ENCODE results near the gene CTU2. TPM values are rescaled to one million over a fixed set of nuclear protein-coding genes. Genes with fewer than 3 reads are reported as not detected.

Gene CTU2
- total RNA-seq, 1 donor from 2014 or later, result 20.6 TPM

- TF ChIP-seq CTCF (IDR thresholded peaks at IDR 0.05), result no peak
- Mint-ChIP-seq H3K9me3 (ENCODE audit: unreplicated experiment) (no peaks in the 10 kb centered on the region), H3K4me1 (ENCODE audit: unreplicated experiment) (peaks cover 16% of the 10 kb centered on the region), H3K27ac (ENCODE audit: unreplicated experiment) (no peak overlapping the region), H3K4me3 (ENCODE audit: unreplicated experiment) (peak overlapping the region; percentile 5), H3K27me3 (ENCODE audit: unreplicated experiment) (no peaks in the 10 kb centered on the region), H3K36me3 (ENCODE audit: unreplicated experiment) (no peaks in the 10 kb centered on the region)
- DNase-seq (ENCODE audit: extremely low spot score, unreplicated experiment), result no peak
These were observed 44.8 kb upstream of the CTU2 start for GRCh38 chr16:88661468-88661867.

GRCh38 chr16:88662222-88662842, 44.0 kb upstream of the CTU2 start:
- Mint-ChIP-seq H3K36me3 (ENCODE audit: unreplicated experiment) (no peaks in the 10 kb centered on the region), H3K27me3 (ENCODE audit: unreplicated experiment) (no peaks in the 10 kb centered on the region), H3K9me3 (ENCODE audit: unreplicated experiment) (no peaks in the 10 kb centered on the region), H3K27ac (ENCODE audit: unreplicated experiment) (peak overlapping the region; percentile 81), H3K4me3 (ENCODE audit: unreplicated experiment) (peak overlapping the region; percentile 86), H3K4me1 (ENCODE audit: unreplicated experiment) (peaks cover 16% of the 10 kb centered on the region)
- TF ChIP-seq CTCF (IDR thresholded peaks at IDR 0.05), result no peak
- DNase-seq (ENCODE audit: extremely low spot score, unreplicated experiment), result no peak

GRCh38 chr16:88662843-88663606, 43.3 kb upstream of the CTU2 start, which contains the start of gene MVD:
TSS of gene MVD (minus strand) at chr16:88663091. CDS start at chr16:88663080, 11 bp downstream.
- peak; percentile 99 for DNase-seq (ENCODE audit: extremely low spot score, unreplicated experiment)
- TF ChIP-seq CTCF (IDR thresholded peaks at IDR 0.05), result no peak

GRCh38 chr16:88665148-88665547, 41.2 kb upstream of the CTU2 start:
- Mint-ChIP-seq H3K4me3 (ENCODE audit: unreplicated experiment) (peak overlapping the region; percentile 15), H3K4me1 (ENCODE audit: unreplicated experiment) (peaks cover 18% of the 10 kb centered on the region), H3K36me3 (ENCODE audit: unreplicated experiment) (no peaks in the 10 kb centered on the region), H3K27ac (ENCODE audit: unreplicated experiment) (no peak overlapping the region), H3K9me3 (ENCODE audit: unreplicated experiment) (no peaks in the 10 kb centered on the region), H3K27me3 (ENCODE audit: unreplicated experiment) (no peaks in the 10 kb centered on the region)
- no peak for DNase-seq (ENCODE audit: extremely low spot score, unreplicated experiment)
- TF ChIP-seq CTCF (IDR thresholded peaks at IDR 0.05), result no peak

More at GRCh38 chr16:88662843-88663606, 43.3 kb upstream of the CTU2 start, which contains the start of gene MVD:
- Mint-ChIP-seq H3K27ac (ENCODE audit: unreplicated experiment) (peak within 1 kb of the TSS; percentile 90), H3K4me1 (ENCODE audit: unreplicated experiment) (peaks cover 16% of the 10 kb centered on the region), H3K4me3 (ENCODE audit: unreplicated experiment) (peak within 1 kb of the TSS; percentile 86), H3K36me3 (ENCODE audit: unreplicated experiment) (no peaks in the 10 kb centered on the region), H3K27me3 (ENCODE audit: unreplicated experiment) (no peaks in the 10 kb centered on the region), H3K9me3 (ENCODE audit: unreplicated experiment) (no peaks in the 10 kb centered on the region)

- no peak for TF ChIP-seq CTCF (IDR thresholded peaks at IDR 0.05)
- no peak overlapping the region for H3K27ac Mint-ChIP-seq (ENCODE audit: unreplicated experiment)
- no peaks in the 10 kb centered on the region for H3K36me3 Mint-ChIP-seq (ENCODE audit: unreplicated experiment)
- H3K27me3 Mint-ChIP-seq (ENCODE audit: unreplicated experiment), result no peaks in the 10 kb centered on the region
- H3K4me3 Mint-ChIP-seq (ENCODE audit: unreplicated experiment), result no peak overlapping the region
- H3K4me1 Mint-ChIP-seq (ENCODE audit: unreplicated experiment), result peaks cover 18% of the 10 kb centered on the region
- H3K9me3 Mint-ChIP-seq (ENCODE audit: unreplicated experiment), result no peaks in the 10 kb centered on the region
- no peak for DNase-seq (ENCODE audit: extremely low spot score, unreplicated experiment)
These were observed 40.7 kb upstream of the CTU2 start for GRCh38 chr16:88665570-88665969.

All from osteocyte (in vitro differentiated cells).